ENCODE results near the gene SELL. TPM values are rescaled to one million over a fixed set of nuclear protein-coding genes. Genes with fewer than 3 reads are reported as not detected.
"Not testable (repeated sequence)": the region's sequence is repeated elsewhere in the genome, so short reads cannot be mapped to it uniquely, and the experiment has no call there.

The SELL gene
- polyA plus RNA-seq, 1 of the 3 experiments (the other 2 are of a cell fraction): 0.58 TPM

DNA sequence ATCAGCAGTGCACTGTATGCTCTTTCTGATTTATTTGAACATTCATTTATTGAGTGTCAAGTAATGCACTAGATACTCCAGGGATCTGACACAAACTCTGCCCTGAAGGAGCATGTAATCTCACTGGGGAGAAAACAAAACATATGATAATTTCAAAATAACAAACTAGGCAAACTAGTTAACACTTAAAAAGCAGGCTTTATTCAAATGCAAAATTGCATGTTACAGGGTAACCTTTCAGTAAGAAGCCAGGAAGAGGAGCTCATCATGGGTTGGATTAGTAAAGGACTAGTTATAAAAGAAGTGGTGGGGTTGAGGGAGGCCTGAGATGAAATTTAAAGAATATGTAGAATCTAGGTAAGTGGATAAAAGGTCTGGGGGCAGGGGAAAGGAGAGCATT is 20.9 kb downstream of the SELL start (continued):
- TF ChIP-seq, protein P1, sequence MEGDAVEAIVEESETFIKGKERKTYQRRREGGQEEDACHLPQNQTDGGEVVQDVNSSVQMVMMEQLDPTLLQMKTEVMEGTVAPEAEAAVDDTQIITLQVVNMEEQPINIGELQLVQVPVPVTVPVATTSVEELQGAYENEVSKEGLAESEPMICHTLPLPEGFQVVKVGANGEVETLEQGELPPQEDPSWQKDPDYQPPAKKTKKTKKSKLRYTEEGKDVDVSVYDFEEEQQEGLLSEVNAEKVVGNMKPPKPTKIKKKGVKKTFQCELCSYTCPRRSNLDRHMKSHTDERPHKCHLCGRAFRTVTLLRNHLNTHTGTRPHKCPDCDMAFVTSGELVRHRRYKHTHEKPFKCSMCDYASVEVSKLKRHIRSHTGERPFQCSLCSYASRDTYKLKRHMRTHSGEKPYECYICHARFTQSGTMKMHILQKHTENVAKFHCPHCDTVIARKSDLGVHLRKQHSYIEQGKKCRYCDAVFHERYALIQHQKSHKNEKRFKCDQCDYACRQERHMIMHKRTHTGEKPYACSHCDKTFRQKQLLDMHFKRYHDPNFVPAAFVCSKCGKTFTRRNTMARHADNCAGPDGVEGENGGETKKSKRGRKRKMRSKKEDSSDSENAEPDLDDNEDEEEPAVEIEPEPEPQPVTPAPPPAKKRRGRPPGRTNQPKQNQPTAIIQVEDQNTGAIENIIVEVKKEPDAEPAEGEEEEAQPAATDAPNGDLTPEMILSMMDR (IDR thresholded peaks at IDR 0.05): no peak
- TF ChIP-seq CHD2 (IDR thresholded peaks at IDR 0.05; ENCODE audit: low read length, partially characterized antibody): no peak
- TF ChIP-seq TAF1 (IDR thresholded peaks at IDR 0.05; ENCODE audit: borderline replicate concordance, low read depth, low read length): no peak
- TF ChIP-seq FOSL2 (IDR thresholded peaks at IDR 0.05; ENCODE audit: borderline replicate concordance, low read depth): no peak

DNA sequence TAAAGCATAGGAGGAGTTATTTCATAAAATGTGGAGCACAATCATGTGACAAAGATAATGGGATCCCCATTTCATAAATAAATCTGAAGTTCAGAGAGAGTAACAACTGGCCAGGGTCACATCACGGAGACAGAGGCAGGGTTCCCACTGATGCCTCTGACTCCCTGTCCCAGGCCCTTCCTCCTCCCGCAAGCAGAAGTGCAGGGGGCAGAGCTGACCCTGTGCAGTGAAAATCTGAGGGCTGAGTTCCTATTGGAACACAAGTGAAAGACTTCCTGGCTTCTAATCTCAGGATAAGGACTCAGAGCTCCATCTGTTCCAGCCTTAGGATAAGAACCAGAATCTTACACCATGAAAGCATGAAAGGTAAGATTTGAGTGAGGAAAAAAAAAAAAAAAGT is 22.0 kb downstream of the SELL start:
- CTCF ChIA-PET: interaction anchor here (1.1 kb wide), 1 partner anchor 23 kb away, joined by 4 read pairs; no protein-coding TSS in a partner anchor
- TF ChIP-seq CHD2 (IDR thresholded peaks at IDR 0.05; ENCODE audit: low read length, partially characterized antibody): no peak
- no peak for TF ChIP-seq TEAD4 (IDR thresholded peaks at IDR 0.05; ENCODE audit: borderline replicate concordance, insufficient read depth)
- no peak for TF ChIP-seq RCOR1 (IDR thresholded peaks at IDR 0.05; ENCODE audit: low read length)
- no peak for TF ChIP-seq FOSL2 (IDR thresholded peaks at IDR 0.05; ENCODE audit: borderline replicate concordance, low read depth)
- POLR2A ChIA-PET: no interaction called here

DNA sequence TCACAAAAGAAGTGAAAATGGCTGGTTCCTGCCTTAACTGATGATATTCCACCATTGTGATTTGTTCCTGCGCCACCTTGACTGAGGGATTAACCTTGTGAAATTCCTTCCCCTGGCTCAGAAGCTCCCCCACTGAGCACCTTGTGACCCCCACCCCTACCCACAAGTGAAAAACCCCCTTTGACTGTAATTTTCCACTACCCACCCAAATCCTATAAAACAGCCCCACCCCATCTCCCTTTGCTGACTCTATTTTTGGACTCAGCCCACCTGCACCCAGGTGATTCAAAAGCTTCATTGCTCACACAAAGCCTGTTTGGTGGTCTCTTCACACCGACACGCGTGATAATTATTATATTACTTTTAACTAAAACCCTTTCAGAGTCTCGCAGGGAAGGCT is 23.0 kb downstream of the SELL start:
- H2AFZ ChIP-seq (ENCODE audit: low read depth); H3K9ac ChIP-seq; H3K9me2 ChIP-seq; H3K79me2 ChIP-seq (ENCODE audit: insufficient read depth); H3K4me2 ChIP-seq; H3K9me3 ChIP-seq; DNase-seq; H3K4me1 ChIP-seq (ENCODE audit: control insufficient read depth in 1 of 2, insufficient read depth in 2 of 2, low read depth in 1 of 2, low read length in 1 of 2); H3F3A ChIP-seq (replicated peaks; ENCODE audit: insufficient read depth); POLR2A ChIA-PET; H3K4me3 ChIP-seq (ENCODE audit: low read depth in 2 of 2, low read length in 1 of 2); CTCF ChIA-PET; H3K36me3 ChIP-seq (replicated peaks in 1 of 2; ENCODE audit: control insufficient read depth in 1 of 2, insufficient read depth in 2 of 2, low read length in 1 of 2); H3K27ac ChIP-seq (ENCODE audit: low read depth in 2 of 2, low read length in 1 of 2); H4K20me1 ChIP-seq (ENCODE audit: insufficient read depth): not testable (repeated sequence)
- H3K27me3 ChIP-seq (ENCODE audit: insufficient read depth): peaks cover 19% of the 10 kb centered on the region; the same call in 1 of the 2 replicates
- 72% methylated on average over 5 of the region's 5 CpGs for WGBS (ENCODE audit: low lambda C conversion rate)

More for the DNA sequence above, 22.0 kb downstream of the SELL start:
- Histone ChIP-seq H3K4me3 (ENCODE audit: low read depth in 2 of 2, low read length in 1 of 2) (no peak overlapping the region), H3K9ac (no peak overlapping the region), H3K4me1 (ENCODE audit: control insufficient read depth in 1 of 2, insufficient read depth in 2 of 2, low read depth in 1 of 2, low read length in 1 of 2) (no peaks in the 10 kb centered on the region), H3K9me2 (no peaks in the 10 kb centered on the region), H3K36me3 (replicated peaks in 1 of 2; ENCODE audit: control insufficient read depth in 1 of 2, insufficient read depth in 2 of 2, low read length in 1 of 2) (no peaks in the 10 kb centered on the region), H2AFZ (ENCODE audit: low read depth) (no peak overlapping the region), H3K27me3 (ENCODE audit: insufficient read depth) (peaks cover 8% of the 10 kb centered on the region; the same call in 1 of the 2 replicates), H3K27ac (ENCODE audit: low read depth in 2 of 2, low read length in 1 of 2) (no peak overlapping the region), H3K9me3 (no peaks in the 10 kb centered on the region), H3K4me2 (no peak overlapping the region), H4K20me1 (ENCODE audit: insufficient read depth) (no peaks in the 10 kb centered on the region), H3F3A (replicated peaks; ENCODE audit: insufficient read depth) (no peaks in the 10 kb centered on the region), H3K79me2 (ENCODE audit: insufficient read depth) (no peaks in the 10 kb centered on the region)
- no peak for DNase-seq
- 33% methylated on average over 2 of the region's 2 CpGs for WGBS (ENCODE audit: low lambda C conversion rate)

DNA sequence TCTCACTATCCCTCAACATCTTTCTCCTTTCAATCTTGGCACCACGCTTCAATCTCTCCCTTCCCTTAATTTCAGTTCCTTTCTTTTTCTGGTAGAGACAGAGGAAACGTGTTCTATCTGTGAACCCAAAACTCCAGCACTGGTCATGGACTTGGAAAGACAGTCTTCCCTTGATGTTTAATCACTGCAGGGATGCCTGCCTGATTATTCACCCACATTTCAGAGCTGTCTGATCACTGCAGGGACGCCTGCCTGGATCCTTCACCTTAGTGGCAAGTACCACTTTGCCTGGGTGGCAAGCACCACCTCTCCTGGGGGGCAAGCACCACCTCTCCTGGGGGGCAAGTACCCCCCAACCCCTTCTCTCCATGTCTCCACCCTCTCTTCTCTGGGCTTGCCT is 27.8 kb downstream of the SELL start:
- Histone ChIP-seq H3K36me3 (replicated peaks in 1 of 2; ENCODE audit: control insufficient read depth in 1 of 2, insufficient read depth in 2 of 2, low read length in 1 of 2) (no peaks in the 10 kb centered on the region), H3K4me2 (no peak overlapping the region), H4K20me1 (ENCODE audit: insufficient read depth) (no peaks in the 10 kb centered on the region), H3K4me3 (ENCODE audit: low read depth in 2 of 2, low read length in 1 of 2) (no peak overlapping the region), H3K27me3 (ENCODE audit: insufficient read depth) (peaks cover 45% of the 10 kb centered on the region), H3K4me1 (ENCODE audit: control insufficient read depth in 1 of 2, insufficient read depth in 2 of 2, low read depth in 1 of 2, low read length in 1 of 2) (no peaks in the 10 kb centered on the region), H3K27ac (ENCODE audit: low read depth in 2 of 2, low read length in 1 of 2) (no peak overlapping the region), H3F3A (replicated peaks; ENCODE audit: insufficient read depth) (no peaks in the 10 kb centered on the region), H3K9ac (no peak overlapping the region), H2AFZ (ENCODE audit: low read depth) (no peak overlapping the region), H3K9me3 (no peaks in the 10 kb centered on the region), H3K9me2 (no peaks in the 10 kb centered on the region), H3K79me2 (ENCODE audit: insufficient read depth) (no peaks in the 10 kb centered on the region)
- ChIA-PET POLR2A (no interaction called here), CTCF (no interaction called here)
- DNase-seq: no peak
- 7% methylated on average over 3 of the region's 3 CpGs for WGBS (ENCODE audit: low lambda C conversion rate)
- no peak for TF ChIP-seq CHD2 (IDR thresholded peaks at IDR 0.05; ENCODE audit: low read length, partially characterized antibody)
- TF ChIP-seq, protein P2, sequence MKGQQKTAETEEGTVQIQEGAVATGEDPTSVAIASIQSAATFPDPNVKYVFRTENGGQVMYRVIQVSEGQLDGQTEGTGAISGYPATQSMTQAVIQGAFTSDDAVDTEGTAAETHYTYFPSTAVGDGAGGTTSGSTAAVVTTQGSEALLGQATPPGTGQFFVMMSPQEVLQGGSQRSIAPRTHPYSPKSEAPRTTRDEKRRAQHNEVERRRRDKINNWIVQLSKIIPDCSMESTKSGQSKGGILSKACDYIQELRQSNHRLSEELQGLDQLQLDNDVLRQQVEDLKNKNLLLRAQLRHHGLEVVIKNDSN (IDR thresholded peaks at IDR 0.05; ENCODE audit: borderline replicate concordance, low read depth): no peak
- TF ChIP-seq, protein P3, sequence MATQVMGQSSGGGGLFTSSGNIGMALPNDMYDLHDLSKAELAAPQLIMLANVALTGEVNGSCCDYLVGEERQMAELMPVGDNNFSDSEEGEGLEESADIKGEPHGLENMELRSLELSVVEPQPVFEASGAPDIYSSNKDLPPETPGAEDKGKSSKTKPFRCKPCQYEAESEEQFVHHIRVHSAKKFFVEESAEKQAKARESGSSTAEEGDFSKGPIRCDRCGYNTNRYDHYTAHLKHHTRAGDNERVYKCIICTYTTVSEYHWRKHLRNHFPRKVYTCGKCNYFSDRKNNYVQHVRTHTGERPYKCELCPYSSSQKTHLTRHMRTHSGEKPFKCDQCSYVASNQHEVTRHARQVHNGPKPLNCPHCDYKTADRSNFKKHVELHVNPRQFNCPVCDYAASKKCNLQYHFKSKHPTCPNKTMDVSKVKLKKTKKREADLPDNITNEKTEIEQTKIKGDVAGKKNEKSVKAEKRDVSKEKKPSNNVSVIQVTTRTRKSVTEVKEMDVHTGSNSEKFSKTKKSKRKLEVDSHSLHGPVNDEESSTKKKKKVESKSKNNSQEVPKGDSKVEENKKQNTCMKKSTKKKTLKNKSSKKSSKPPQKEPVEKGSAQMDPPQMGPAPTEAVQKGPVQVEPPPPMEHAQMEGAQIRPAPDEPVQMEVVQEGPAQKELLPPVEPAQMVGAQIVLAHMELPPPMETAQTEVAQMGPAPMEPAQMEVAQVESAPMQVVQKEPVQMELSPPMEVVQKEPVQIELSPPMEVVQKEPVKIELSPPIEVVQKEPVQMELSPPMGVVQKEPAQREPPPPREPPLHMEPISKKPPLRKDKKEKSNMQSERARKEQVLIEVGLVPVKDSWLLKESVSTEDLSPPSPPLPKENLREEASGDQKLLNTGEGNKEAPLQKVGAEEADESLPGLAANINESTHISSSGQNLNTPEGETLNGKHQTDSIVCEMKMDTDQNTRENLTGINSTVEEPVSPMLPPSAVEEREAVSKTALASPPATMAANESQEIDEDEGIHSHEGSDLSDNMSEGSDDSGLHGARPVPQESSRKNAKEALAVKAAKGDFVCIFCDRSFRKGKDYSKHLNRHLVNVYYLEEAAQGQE (IDR thresholded peaks at IDR 0.05; ENCODE audit: low read depth, low read length): no peak
- TF ChIP-seq TEAD4 (IDR thresholded peaks at IDR 0.05; ENCODE audit: borderline replicate concordance, insufficient read depth): no peak
- TF ChIP-seq JUND (IDR thresholded peaks at IDR 0.05): no peak
- TF ChIP-seq ELF1 (IDR thresholded peaks at IDR 0.05): no peak
- TF ChIP-seq, protein P4, sequence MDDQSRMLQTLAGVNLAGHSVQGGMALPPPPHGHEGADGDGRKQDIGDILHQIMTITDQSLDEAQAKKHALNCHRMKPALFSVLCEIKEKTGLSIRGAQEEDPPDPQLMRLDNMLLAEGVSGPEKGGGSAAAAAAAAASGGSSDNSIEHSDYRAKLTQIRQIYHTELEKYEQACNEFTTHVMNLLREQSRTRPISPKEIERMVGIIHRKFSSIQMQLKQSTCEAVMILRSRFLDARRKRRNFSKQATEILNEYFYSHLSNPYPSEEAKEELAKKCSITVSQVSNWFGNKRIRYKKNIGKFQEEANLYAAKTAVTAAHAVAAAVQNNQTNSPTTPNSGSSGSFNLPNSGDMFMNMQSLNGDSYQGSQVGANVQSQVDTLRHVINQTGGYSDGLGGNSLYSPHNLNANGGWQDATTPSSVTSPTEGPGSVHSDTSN (IDR thresholded peaks at IDR 0.05): no peak
- no peak for TF ChIP-seq FOXM1 (IDR thresholded peaks at IDR 0.05; ENCODE audit: low read depth)
